H1 (cell line): Measurements from ENCODE around the gene NINJ2. TPM values are rescaled to one million over a fixed set of nuclear protein-coding genes. Genes with fewer than 3 reads are reported as not detected.

ENCODE experiments used
- ASH2L ChIP-seq: fragments of 200-600, 300-600 bp; sonication (generic); IDR thresholded peaks from one replicate; pipeline ENCODE4 v1.7.1; 2017; ENCODE audit warnings: low read length
- RAD21 ChIP-seq, 2 experiments: IDR thresholded peaks in 1 of 2; conservative IDR thresholded peaks in 1 of 2; 2 replicates each; pipeline ENCODE4 v1.6.1; 2011; ENCODE audit warnings: low read depth in 2 of 2, low read length in 2 of 2, improper control_type of control experiment in 1 of 2, inconsistent platforms in 1 of 2, mild to moderate bottlenecking in 1 of 2, moderate library complexity in 1 of 2
- RBBP5 ChIP-seq: IDR thresholded peaks from 2 replicates; pipeline ENCODE4 v1.7.1; 2012; ENCODE audit warnings: low read depth, mild to moderate bottlenecking, inconsistent platforms, low read length, moderate library complexity, borderline replicate concordance
- polyA plus RNA-seq, 7 experiments: library from polyadenylated mRNA; depleted of rRNA in 3 of 7; stranded (reverse) in 5 of 7; unstranded in 2 of 7; fragments of >200 nt in 5 of 7; fragments of 200-250 nt in 2 of 7; gene quantifications; 1 replicate in 5 of 7; 2 replicates in 1 of 7; 4 replicates in 1 of 7; pipeline versions ENCODE4 v1.2.1 to v1.2.3, GENCODE V29; 2011 to 2013; ENCODE audit warnings: missing spikeins in 2 of 7, mixed read lengths in 2 of 7
- total RNA-seq: library from RNA; stranded (reverse); fragmentation: NEBNext Ultra II Directional; extraction: Animal tissue kit (Norgen Biotek cat#: 25700); gene quantifications from 2 replicates; pipeline ENCODE4 v1.2.1, GENCODE V29; 2021

The NINJ2 gene
- total and polyA plus RNA-seq, 2 of the 8 experiments (the other 6 are each of a cell fraction or from before 2014, with no cell fraction given), result 1.4 TPM; not detected in 1

DNA sequence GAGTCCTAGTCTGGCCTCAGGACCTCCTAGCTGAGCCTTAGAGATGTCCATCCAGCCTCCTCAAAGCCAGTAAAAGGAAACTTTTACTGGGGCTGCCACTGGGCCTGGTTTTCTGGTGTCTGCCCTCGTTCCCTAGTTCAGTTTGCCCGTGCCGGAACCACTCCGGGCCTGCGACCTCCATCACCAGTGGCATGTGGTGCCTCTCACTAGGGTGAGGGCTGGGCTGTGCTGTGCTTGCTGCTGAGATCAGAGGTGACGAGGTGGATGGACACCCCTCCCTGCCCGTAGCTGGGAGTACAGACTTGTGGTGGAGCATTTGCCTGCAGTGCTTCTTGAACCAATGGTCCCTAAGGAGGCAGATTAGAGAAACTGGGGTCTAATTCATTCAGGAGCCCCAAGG is 127.8 kb downstream of the NINJ2 start (continued):
- TF ChIP-seq RBBP5, result no peak
- no peak for TF ChIP-seq RAD21 (IDR thresholded peaks at IDR 0.05 in 1 of 2, conservative IDR thresholded peaks at IDR 0.05 in 1 of 2; ENCODE audit: low read depth in 2 of 2, low read length in 2 of 2)
- no peak for TF ChIP-seq ASH2L
- TF ChIP-seq, all 59 proteins: peak for 0
